H9 (cell line): Measurements from ENCODE around the gene NEURL1. TPM values are rescaled to one million over a fixed set of nuclear protein-coding genes. Genes with fewer than 3 reads are reported as not detected.

Experiments
- DNase-seq: peaks from one replicate; pipeline ENCODE4 v3.0.0-alpha.2; 2017
- H2AFZ ChIP-seq: one replicate; pipeline ENCODE4 v1.6.1; 2013; ENCODE audit warnings: mild to moderate bottlenecking, low read length, control low read depth, moderate library complexity
- H2AK5ac ChIP-seq: 2 replicates; pipeline ENCODE4 v1.6.1; 2013; ENCODE audit warnings: low read length, control low read depth, mixed read lengths; ENCODE audit not compliant: insufficient read length
- H2BK120ac ChIP-seq: one replicate; pipeline ENCODE4 v1.6.1; 2013; ENCODE audit warnings: low read depth, mild to moderate bottlenecking, low read length, control low read depth, inconsistent platforms; ENCODE audit not compliant: poor library complexity, severe bottlenecking
- H2BK12ac ChIP-seq: 2 replicates; pipeline ENCODE4 v1.6.1; 2013; ENCODE audit warnings: low read length, control low read depth, mixed read lengths, low read depth; ENCODE audit not compliant: insufficient read length
- H2BK15ac ChIP-seq: 2 replicates; pipeline ENCODE4 v1.6.1; 2013; ENCODE audit warnings: low read depth, low read length, control low read depth
- H2BK20ac ChIP-seq: one replicate; pipeline ENCODE4 v1.6.1; 2013; ENCODE audit warnings: low read depth, mild to moderate bottlenecking, low read length, control low read depth, inconsistent platforms; ENCODE audit not compliant: poor library complexity, severe bottlenecking
- H2BK5ac ChIP-seq: 2 replicates; pipeline ENCODE4 v1.6.1; 2013; ENCODE audit warnings: low read length, control low read depth, mixed read lengths; ENCODE audit not compliant: insufficient read length
- H3K14ac ChIP-seq: 2 replicates; pipeline ENCODE4 v1.6.1; 2013; ENCODE audit warnings: low read length, control low read depth; ENCODE audit not compliant: insufficient read depth
- H3K18ac ChIP-seq: 2 replicates; pipeline ENCODE4 v1.6.1; 2013; ENCODE audit warnings: low read depth, mild to moderate bottlenecking, mixed read lengths, low read length, control low read depth; ENCODE audit not compliant: insufficient read length
- H3K23ac ChIP-seq: 2 replicates; pipeline ENCODE4 v1.6.1; 2013; ENCODE audit warnings: low read length, control low read depth, mixed read lengths, low read depth; ENCODE audit not compliant: insufficient read length
- H3K23me2 ChIP-seq: 2 replicates; pipeline ENCODE4 v1.6.1; 2013; ENCODE audit warnings: low read depth, mild to moderate bottlenecking, mixed read lengths, low read length, control low read depth; ENCODE audit not compliant: insufficient read length, poor library complexity, severe bottlenecking
- H3K27ac ChIP-seq: 2 replicates; pipeline ENCODE4 v1.5.1; 2013; ENCODE audit warnings: low read length, control low read depth, mixed read lengths, low read depth; ENCODE audit not compliant: insufficient read length
- H3K27me3 ChIP-seq: 2 replicates; pipeline ENCODE4 v1.6.1; 2013; ENCODE audit warnings: low read length, control low read depth, inconsistent platforms; ENCODE audit not compliant: insufficient read depth
- H3K4ac ChIP-seq: 2 replicates; pipeline ENCODE4 v1.6.1; 2013; ENCODE audit warnings: low read depth, mild to moderate bottlenecking, control low read depth, inconsistent platforms, low read length, moderate library complexity
- H3K4me1 ChIP-seq: 2 replicates; pipeline ENCODE4 v1.6.1; 2013; ENCODE audit warnings: low read length, control low read depth, inconsistent platforms; ENCODE audit not compliant: insufficient read depth
- H3K4me2 ChIP-seq: 2 replicates; pipeline ENCODE4 v1.6.1; 2013; ENCODE audit warnings: low read length, control low read depth, mixed read lengths; ENCODE audit not compliant: insufficient read length, insufficient read depth
- H3K56ac ChIP-seq: 2 replicates; pipeline ENCODE4 v1.6.1; 2013; ENCODE audit warnings: low read depth, mild to moderate bottlenecking, mixed read lengths, low read length, control low read depth; ENCODE audit not compliant: insufficient read length
- H3K79me1 ChIP-seq: 2 replicates; pipeline ENCODE4 v1.6.1; 2013; ENCODE audit warnings: low read depth, mild to moderate bottlenecking, moderate library complexity, low read length, control low read depth, inconsistent platforms; ENCODE audit not compliant: insufficient read depth, poor library complexity, severe bottlenecking
- H3K79me2 ChIP-seq: 2 replicates; pipeline ENCODE4 v1.6.1; 2013; ENCODE audit warnings: low read length, control low read depth, inconsistent platforms; ENCODE audit not compliant: insufficient read depth
- H3K9ac ChIP-seq: 2 replicates; pipeline ENCODE4 v1.6.1; 2013; ENCODE audit warnings: low read length, control low read depth, mixed read lengths; ENCODE audit not compliant: insufficient read length; ENCODE audit errors: extremely low read depth
- H3K9me3 ChIP-seq: one replicate; pipeline ENCODE4 v1.6.1; 2013; ENCODE audit warnings: low read depth, low read length, inconsistent platforms; ENCODE audit not compliant: control insufficient read depth
- H3T11ph ChIP-seq: one replicate; pipeline ENCODE4 v1.6.1; 2013; ENCODE audit warnings: mild to moderate bottlenecking, low read length, control low read depth, inconsistent platforms
- H4K20me1 ChIP-seq: one replicate; pipeline ENCODE4 v1.6.1; 2013; ENCODE audit not compliant: control insufficient read depth, insufficient read length, insufficient read depth
- H4K5ac ChIP-seq: 2 replicates; pipeline ENCODE4 v1.6.1; 2013; ENCODE audit warnings: low read depth, mild to moderate bottlenecking, mixed read lengths, low read length, control low read depth; ENCODE audit not compliant: insufficient read length
- H4K8ac ChIP-seq: replicated peaks from 2 replicates; pipeline ENCODE4 v1.6.1; 2013; ENCODE audit warnings: low read length, control low read depth, mixed read lengths, low read depth; ENCODE audit not compliant: insufficient read length
- H4K91ac ChIP-seq: 2 replicates; pipeline ENCODE4 v1.6.1; 2013; ENCODE audit warnings: low read depth, mild to moderate bottlenecking, moderate library complexity, mixed read lengths, low read length, control low read depth; ENCODE audit not compliant: insufficient read length
- H3K27ac Mint-ChIP-seq, 3 experiments: 2 replicates in 2 of 3; 3 replicates in 1 of 3; pipeline ENCODE4 v1.8.0; 2020 to 2021; ENCODE audit warnings: mixed read lengths in 3 of 3, mild to moderate bottlenecking in 1 of 3, moderate library complexity in 1 of 3
- H3K27me3 Mint-ChIP-seq: 2 replicates; pipeline ENCODE4 v1.8.0; 2021; ENCODE audit warnings: low read depth, mild to moderate bottlenecking, moderate library complexity, mixed read lengths
- H3K36me3 Mint-ChIP-seq, 3 experiments: 2 replicates in 2 of 3; 3 replicates in 1 of 3; pipeline ENCODE4 v1.8.0; 2020 to 2021; ENCODE audit warnings: low read depth in 3 of 3, mixed read lengths in 3 of 3; ENCODE audit not compliant: insufficient read depth in 1 of 3
- H3K4me1 Mint-ChIP-seq, 2 experiments: 2 replicates each; pipeline ENCODE4 v1.8.0; 2020; ENCODE audit warnings: mixed read lengths in 2 of 2
- H3K4me3 Mint-ChIP-seq, 2 experiments: 2 replicates in 1 of 2; 3 replicates in 1 of 2; pipeline ENCODE4 v1.8.0; 2020 to 2021; ENCODE audit warnings: mild to moderate bottlenecking in 2 of 2, mixed read lengths in 2 of 2, moderate library complexity in 1 of 2
- H3K9me3 Mint-ChIP-seq, 2 experiments: 2 replicates in 1 of 2; 3 replicates in 1 of 2; pipeline ENCODE4 v1.8.0; 2020; ENCODE audit warnings: mild to moderate bottlenecking in 2 of 2, mixed read lengths in 2 of 2, moderate library complexity in 1 of 2
- WGBS: extraction: QIAGEN DNeasy Blood & Tissue Kit; methylation state at CpG from one replicate; pipeline ENCODE4 v1.1.7; 2013; ENCODE audit warnings: missing lambda C conversion rate, low lambda C conversion rate, mixed read lengths; ENCODE audit not compliant: insufficient read length; ENCODE audit errors: extremely low coverage; 5-methylcytosine and 5-hydroxymethylcytosine counted together
- total RNA-seq: library from RNA; stranded (reverse); gene quantifications from 2 replicates; pipeline ENCODE4 v1.2.1, GENCODE V29; 2021
- TF ChIP-seq, protein P1 (sequence below): fragments of 200-600 bp; sonication (generic); conservative IDR thresholded peaks from 3 replicates; pipeline ENCODE4 v1.8.0; 2021; ENCODE audit warnings: antibody characterized with exemption, mild to moderate bottlenecking

NEURL1 gene
- total RNA-seq, 1 experiment from 2014 or later, result 1.2 TPM

DNA sequence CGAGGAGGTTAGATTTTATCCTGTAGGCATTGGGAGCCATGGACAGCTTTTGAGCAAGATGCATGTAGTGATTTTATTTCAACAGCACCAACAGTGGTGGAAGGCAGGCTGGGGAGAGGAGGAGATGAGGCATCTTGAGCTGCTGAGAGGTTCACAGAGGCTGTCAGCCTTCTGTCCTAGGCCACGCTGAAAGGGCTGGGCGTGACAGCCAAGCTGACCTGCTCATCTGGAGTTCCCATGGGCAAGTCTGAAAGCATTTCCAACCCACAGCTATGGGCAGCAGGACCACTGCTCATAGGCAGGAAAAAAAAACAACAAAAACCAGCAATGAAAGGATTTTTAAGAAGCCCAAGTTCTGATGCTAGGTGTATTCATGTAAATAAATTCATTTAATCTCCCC lies 7.7 kb downstream of the NEURL1 start:
- Mint-ChIP-seq H3K9me3 (no peaks in the 10 kb centered on the region), H3K4me3 (no peak overlapping the region), H3K36me3 (no peaks in the 10 kb centered on the region), H3K27ac (peak overlapping the region in 1 of 3 experiments; percentile 0; a peak in 1 of 7 replicates), H3K4me1 (peaks cover 8 to 15% of the 10 kb centered on the region in 2 experiments), H3K27me3 (peaks cover 27% of the 10 kb centered on the region)
- Histone ChIP-seq H3K23me2 (no peaks in the 10 kb centered on the region), H2BK5ac (no peak overlapping the region), H2BK15ac (no peak overlapping the region), H4K20me1 (no peaks in the 10 kb centered on the region), H3K27ac (no peak overlapping the region), H3K4ac (no peak overlapping the region), H3K79me1 (no peaks in the 10 kb centered on the region), H2BK12ac (no peak overlapping the region), H3K4me2 (no peak overlapping the region), H3T11ph (no peak overlapping the region), H3K4me1 (no peaks in the 10 kb centered on the region), H3K18ac (no peak overlapping the region), H4K91ac (no peak overlapping the region), H3K23ac (no peak overlapping the region), H4K8ac (no peak overlapping the region), H3K56ac (no peak overlapping the region), H3K27me3 (no peaks in the 10 kb centered on the region), H4K5ac (no peak overlapping the region), H3K79me2 (no peaks in the 10 kb centered on the region), H2BK120ac (no peak overlapping the region), H3K14ac (no peak overlapping the region), H3K9ac (no peak overlapping the region), H3K9me3 (no peaks in the 10 kb centered on the region), H2AK5ac (no peak overlapping the region), H2BK20ac (no peak overlapping the region), H2AFZ (no peak overlapping the region)
- TF ChIP-seq, protein P1, sequence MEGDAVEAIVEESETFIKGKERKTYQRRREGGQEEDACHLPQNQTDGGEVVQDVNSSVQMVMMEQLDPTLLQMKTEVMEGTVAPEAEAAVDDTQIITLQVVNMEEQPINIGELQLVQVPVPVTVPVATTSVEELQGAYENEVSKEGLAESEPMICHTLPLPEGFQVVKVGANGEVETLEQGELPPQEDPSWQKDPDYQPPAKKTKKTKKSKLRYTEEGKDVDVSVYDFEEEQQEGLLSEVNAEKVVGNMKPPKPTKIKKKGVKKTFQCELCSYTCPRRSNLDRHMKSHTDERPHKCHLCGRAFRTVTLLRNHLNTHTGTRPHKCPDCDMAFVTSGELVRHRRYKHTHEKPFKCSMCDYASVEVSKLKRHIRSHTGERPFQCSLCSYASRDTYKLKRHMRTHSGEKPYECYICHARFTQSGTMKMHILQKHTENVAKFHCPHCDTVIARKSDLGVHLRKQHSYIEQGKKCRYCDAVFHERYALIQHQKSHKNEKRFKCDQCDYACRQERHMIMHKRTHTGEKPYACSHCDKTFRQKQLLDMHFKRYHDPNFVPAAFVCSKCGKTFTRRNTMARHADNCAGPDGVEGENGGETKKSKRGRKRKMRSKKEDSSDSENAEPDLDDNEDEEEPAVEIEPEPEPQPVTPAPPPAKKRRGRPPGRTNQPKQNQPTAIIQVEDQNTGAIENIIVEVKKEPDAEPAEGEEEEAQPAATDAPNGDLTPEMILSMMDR, result no peak
- no peak for DNase-seq
- WGBS, result no CpG with 5 or more reads among the region's 3 CpGs
